H9 (cell line): ENCODE measurements around the gene ZNF205. TPM values are rescaled to one million over a fixed set of nuclear protein-coding genes. Genes with fewer than 3 reads are reported as not detected.
"Not testable (repeated sequence)": the region's sequence is repeated elsewhere in the genome, so short reads cannot be mapped to it uniquely, and the experiment has no call there.

Source experiments
- DNase-seq: peaks from one replicate; pipeline ENCODE4 v3.0.0-alpha.2; 2017
- H2AFZ ChIP-seq: one replicate; pipeline ENCODE4 v1.6.1; 2013; ENCODE audit warnings: mild to moderate bottlenecking, low read length, control low read depth, moderate library complexity
- H2AK5ac ChIP-seq: 2 replicates; pipeline ENCODE4 v1.6.1; 2013; ENCODE audit warnings: low read length, control low read depth, mixed read lengths; ENCODE audit not compliant: insufficient read length
- H2BK120ac ChIP-seq: one replicate; pipeline ENCODE4 v1.6.1; 2013; ENCODE audit warnings: low read depth, mild to moderate bottlenecking, low read length, control low read depth, inconsistent platforms; ENCODE audit not compliant: poor library complexity, severe bottlenecking
- H2BK12ac ChIP-seq: 2 replicates; pipeline ENCODE4 v1.6.1; 2013; ENCODE audit warnings: low read length, control low read depth, mixed read lengths, low read depth; ENCODE audit not compliant: insufficient read length
- H2BK15ac ChIP-seq: 2 replicates; pipeline ENCODE4 v1.6.1; 2013; ENCODE audit warnings: low read depth, low read length, control low read depth
- H2BK20ac ChIP-seq: one replicate; pipeline ENCODE4 v1.6.1; 2013; ENCODE audit warnings: low read depth, mild to moderate bottlenecking, low read length, control low read depth, inconsistent platforms; ENCODE audit not compliant: poor library complexity, severe bottlenecking
- H2BK5ac ChIP-seq: 2 replicates; pipeline ENCODE4 v1.6.1; 2013; ENCODE audit warnings: low read length, control low read depth, mixed read lengths; ENCODE audit not compliant: insufficient read length
- H3K14ac ChIP-seq: 2 replicates; pipeline ENCODE4 v1.6.1; 2013; ENCODE audit warnings: low read length, control low read depth; ENCODE audit not compliant: insufficient read depth
- H3K18ac ChIP-seq: 2 replicates; pipeline ENCODE4 v1.6.1; 2013; ENCODE audit warnings: low read depth, mild to moderate bottlenecking, mixed read lengths, low read length, control low read depth; ENCODE audit not compliant: insufficient read length
- H3K23ac ChIP-seq: 2 replicates; pipeline ENCODE4 v1.6.1; 2013; ENCODE audit warnings: low read length, control low read depth, mixed read lengths, low read depth; ENCODE audit not compliant: insufficient read length
- H3K23me2 ChIP-seq: 2 replicates; pipeline ENCODE4 v1.6.1; 2013; ENCODE audit warnings: low read depth, mild to moderate bottlenecking, mixed read lengths, low read length, control low read depth; ENCODE audit not compliant: insufficient read length, poor library complexity, severe bottlenecking
- H3K27ac ChIP-seq: 2 replicates; pipeline ENCODE4 v1.5.1; 2013; ENCODE audit warnings: low read length, control low read depth, mixed read lengths, low read depth; ENCODE audit not compliant: insufficient read length
- H3K27me3 ChIP-seq: 2 replicates; pipeline ENCODE4 v1.6.1; 2013; ENCODE audit warnings: low read length, control low read depth, inconsistent platforms; ENCODE audit not compliant: insufficient read depth
- H3K4ac ChIP-seq: 2 replicates; pipeline ENCODE4 v1.6.1; 2013; ENCODE audit warnings: low read depth, mild to moderate bottlenecking, control low read depth, inconsistent platforms, low read length, moderate library complexity
- H3K4me1 ChIP-seq: 2 replicates; pipeline ENCODE4 v1.6.1; 2013; ENCODE audit warnings: low read length, control low read depth, inconsistent platforms; ENCODE audit not compliant: insufficient read depth
- H3K4me2 ChIP-seq: 2 replicates; pipeline ENCODE4 v1.6.1; 2013; ENCODE audit warnings: low read length, control low read depth, mixed read lengths; ENCODE audit not compliant: insufficient read length, insufficient read depth
- H3K56ac ChIP-seq: 2 replicates; pipeline ENCODE4 v1.6.1; 2013; ENCODE audit warnings: low read depth, mild to moderate bottlenecking, mixed read lengths, low read length, control low read depth; ENCODE audit not compliant: insufficient read length
- H3K79me1 ChIP-seq: 2 replicates; pipeline ENCODE4 v1.6.1; 2013; ENCODE audit warnings: low read depth, mild to moderate bottlenecking, moderate library complexity, low read length, control low read depth, inconsistent platforms; ENCODE audit not compliant: insufficient read depth, poor library complexity, severe bottlenecking
- H3K79me2 ChIP-seq: 2 replicates; pipeline ENCODE4 v1.6.1; 2013; ENCODE audit warnings: low read length, control low read depth, inconsistent platforms; ENCODE audit not compliant: insufficient read depth
- H3K9ac ChIP-seq: 2 replicates; pipeline ENCODE4 v1.6.1; 2013; ENCODE audit warnings: low read length, control low read depth, mixed read lengths; ENCODE audit not compliant: insufficient read length; ENCODE audit errors: extremely low read depth
- H3K9me3 ChIP-seq: one replicate; pipeline ENCODE4 v1.6.1; 2013; ENCODE audit warnings: low read depth, low read length, inconsistent platforms; ENCODE audit not compliant: control insufficient read depth
- H3T11ph ChIP-seq: one replicate; pipeline ENCODE4 v1.6.1; 2013; ENCODE audit warnings: mild to moderate bottlenecking, low read length, control low read depth, inconsistent platforms
- H4K20me1 ChIP-seq: one replicate; pipeline ENCODE4 v1.6.1; 2013; ENCODE audit not compliant: control insufficient read depth, insufficient read length, insufficient read depth
- H4K5ac ChIP-seq: 2 replicates; pipeline ENCODE4 v1.6.1; 2013; ENCODE audit warnings: low read depth, mild to moderate bottlenecking, mixed read lengths, low read length, control low read depth; ENCODE audit not compliant: insufficient read length
- H4K8ac ChIP-seq: replicated peaks from 2 replicates; pipeline ENCODE4 v1.6.1; 2013; ENCODE audit warnings: low read length, control low read depth, mixed read lengths, low read depth; ENCODE audit not compliant: insufficient read length
- H4K91ac ChIP-seq: 2 replicates; pipeline ENCODE4 v1.6.1; 2013; ENCODE audit warnings: low read depth, mild to moderate bottlenecking, moderate library complexity, mixed read lengths, low read length, control low read depth; ENCODE audit not compliant: insufficient read length
- H3K27ac Mint-ChIP-seq, 3 experiments: 2 replicates in 2 of 3; 3 replicates in 1 of 3; pipeline ENCODE4 v1.8.0; 2020 to 2021; ENCODE audit warnings: mixed read lengths in 3 of 3, mild to moderate bottlenecking in 1 of 3, moderate library complexity in 1 of 3
- H3K27me3 Mint-ChIP-seq: 2 replicates; pipeline ENCODE4 v1.8.0; 2021; ENCODE audit warnings: low read depth, mild to moderate bottlenecking, moderate library complexity, mixed read lengths
- H3K36me3 Mint-ChIP-seq, 3 experiments: 2 replicates in 2 of 3; 3 replicates in 1 of 3; pipeline ENCODE4 v1.8.0; 2020 to 2021; ENCODE audit warnings: low read depth in 3 of 3, mixed read lengths in 3 of 3; ENCODE audit not compliant: insufficient read depth in 1 of 3
- H3K4me1 Mint-ChIP-seq, 2 experiments: 2 replicates each; pipeline ENCODE4 v1.8.0; 2020; ENCODE audit warnings: mixed read lengths in 2 of 2
- H3K4me3 Mint-ChIP-seq, 2 experiments: 2 replicates in 1 of 2; 3 replicates in 1 of 2; pipeline ENCODE4 v1.8.0; 2020 to 2021; ENCODE audit warnings: mild to moderate bottlenecking in 2 of 2, mixed read lengths in 2 of 2, moderate library complexity in 1 of 2
- H3K9me3 Mint-ChIP-seq, 2 experiments: 2 replicates in 1 of 2; 3 replicates in 1 of 2; pipeline ENCODE4 v1.8.0; 2020; ENCODE audit warnings: mild to moderate bottlenecking in 2 of 2, mixed read lengths in 2 of 2, moderate library complexity in 1 of 2
- WGBS: extraction: QIAGEN DNeasy Blood & Tissue Kit; methylation state at CpG from one replicate; pipeline ENCODE4 v1.1.7; 2013; ENCODE audit warnings: missing lambda C conversion rate, low lambda C conversion rate, mixed read lengths; ENCODE audit not compliant: insufficient read length; ENCODE audit errors: extremely low coverage; 5-methylcytosine and 5-hydroxymethylcytosine counted together
- total RNA-seq: library from RNA; stranded (reverse); gene quantifications from 2 replicates; pipeline ENCODE4 v1.2.1, GENCODE V29; 2021
- TF ChIP-seq, protein P1 (sequence below): fragments of 200-600 bp; sonication (generic); conservative IDR thresholded peaks from 3 replicates; pipeline ENCODE4 v1.8.0; 2021; ENCODE audit warnings: antibody characterized with exemption, mild to moderate bottlenecking

Gene ZNF205
- total RNA-seq, 1 experiment from 2014 or later = 16.8 TPM

- H4K20me1 ChIP-seq = no peaks in the 10 kb centered on the region
- no peak overlapping the region for H3K56ac ChIP-seq
- H3K4me1 ChIP-seq = no peaks in the 10 kb centered on the region; the same call in 1 of the 2 replicates
- H3K23me2 ChIP-seq = no peaks in the 10 kb centered on the region
- H4K5ac ChIP-seq = no peak overlapping the region
- no peak overlapping the region for H3K14ac ChIP-seq
- Mint-ChIP-seq H3K27ac (no peak overlapping the region; a peak in 1 of 7 replicates), H3K4me3 (no peak overlapping the region), H3K4me1 (peaks cover 26 to 27% of the 10 kb centered on the region in 2 experiments), H3K36me3 (peaks cover 0 to 11% (median 0%) of the 10 kb centered on the region in 3 experiments; a peak in 4 of 7 replicates), H3K9me3 (no peaks in the 10 kb centered on the region), H3K27me3 (peaks cover 17% of the 10 kb centered on the region)
- H3K4me2 ChIP-seq = no peak overlapping the region
- no CpG with 5 or more reads among the region's 10 CpGs for WGBS
- H3K23ac ChIP-seq = no peak overlapping the region
- H3K4ac ChIP-seq = no peak overlapping the region
- H3K27ac ChIP-seq = no peak overlapping the region
- no peak overlapping the region for H2BK12ac ChIP-seq
- TF ChIP-seq, protein P1, sequence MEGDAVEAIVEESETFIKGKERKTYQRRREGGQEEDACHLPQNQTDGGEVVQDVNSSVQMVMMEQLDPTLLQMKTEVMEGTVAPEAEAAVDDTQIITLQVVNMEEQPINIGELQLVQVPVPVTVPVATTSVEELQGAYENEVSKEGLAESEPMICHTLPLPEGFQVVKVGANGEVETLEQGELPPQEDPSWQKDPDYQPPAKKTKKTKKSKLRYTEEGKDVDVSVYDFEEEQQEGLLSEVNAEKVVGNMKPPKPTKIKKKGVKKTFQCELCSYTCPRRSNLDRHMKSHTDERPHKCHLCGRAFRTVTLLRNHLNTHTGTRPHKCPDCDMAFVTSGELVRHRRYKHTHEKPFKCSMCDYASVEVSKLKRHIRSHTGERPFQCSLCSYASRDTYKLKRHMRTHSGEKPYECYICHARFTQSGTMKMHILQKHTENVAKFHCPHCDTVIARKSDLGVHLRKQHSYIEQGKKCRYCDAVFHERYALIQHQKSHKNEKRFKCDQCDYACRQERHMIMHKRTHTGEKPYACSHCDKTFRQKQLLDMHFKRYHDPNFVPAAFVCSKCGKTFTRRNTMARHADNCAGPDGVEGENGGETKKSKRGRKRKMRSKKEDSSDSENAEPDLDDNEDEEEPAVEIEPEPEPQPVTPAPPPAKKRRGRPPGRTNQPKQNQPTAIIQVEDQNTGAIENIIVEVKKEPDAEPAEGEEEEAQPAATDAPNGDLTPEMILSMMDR = no peak
- H3K79me1 ChIP-seq = no peaks in the 10 kb centered on the region
- H3K9ac ChIP-seq = no peak overlapping the region
- no peak overlapping the region for H4K91ac ChIP-seq
- no peak overlapping the region for H4K8ac ChIP-seq
- no peak overlapping the region for H2AK5ac ChIP-seq
- H2BK15ac ChIP-seq = no peak overlapping the region
- no peaks in the 10 kb centered on the region for H3K79me2 ChIP-seq
- H2BK20ac ChIP-seq = no peak overlapping the region
- H2BK5ac ChIP-seq = no peak overlapping the region
- H3T11ph ChIP-seq = no peak overlapping the region
- H3K9me3 ChIP-seq = no peaks in the 10 kb centered on the region
- H3K18ac ChIP-seq = no peak overlapping the region
- H2AFZ ChIP-seq = no peak overlapping the region
- H2BK120ac ChIP-seq = no peak overlapping the region
- DNase-seq = no peak
- no peaks in the 10 kb centered on the region for H3K27me3 ChIP-seq
Observed at GRCh38 chr16:3075523-3075915, 36.9 kb upstream of the ZNF205 start.

- H3K23me2 ChIP-seq, H2BK20ac ChIP-seq, H4K5ac ChIP-seq, H3K4me3 Mint-ChIP-seq, H2BK15ac ChIP-seq, H3K9ac ChIP-seq, H3K56ac ChIP-seq, H3K79me2 ChIP-seq, H2AFZ ChIP-seq, H3K9me3 ChIP-seq, DNase-seq, H3K18ac ChIP-seq, H3K14ac ChIP-seq, H3K27me3 ChIP-seq, H4K20me1 ChIP-seq, H3T11ph ChIP-seq, H3K27ac Mint-ChIP-seq, H3K9me3 Mint-ChIP-seq, H3K79me1 ChIP-seq, H3K27ac ChIP-seq, H2AK5ac ChIP-seq, H3K4me1 ChIP-seq, H3K4ac ChIP-seq, H2BK12ac ChIP-seq, H2BK5ac ChIP-seq, H2BK120ac ChIP-seq, H3K4me2 ChIP-seq, H4K8ac ChIP-seq, H3K23ac ChIP-seq, H4K91ac ChIP-seq: not testable (repeated sequence)
- H3K27me3 Mint-ChIP-seq = peaks cover 20% of the 10 kb centered on the region
- H3K4me1 Mint-ChIP-seq = peaks cover 25 to 26% of the 10 kb centered on the region in 2 experiments
- H3K36me3 Mint-ChIP-seq = peaks cover 0 to 13% (median 0%) of the 10 kb centered on the region in 3 experiments; a peak in 4 of 7 replicates
- WGBS = no CpG with 5 or more reads among the region's 6 CpGs
Observed at GRCh38 chr16:3075946-3076345, 36.4 kb upstream of the ZNF205 start.
